GM18951 (cell line): Measurements from ENCODE around the gene SND1.

Source experiments
- POLR2A ChIP-seq: IDR thresholded peaks from 4 replicates; pipeline ENCODE4 v1.6.1; 2011; ENCODE audit warnings: mild to moderate bottlenecking; ENCODE audit not compliant: insufficient read length, insufficient read depth; ENCODE audit errors: extremely low read depth
- in situ Hi-C: fragments of 300-500 bp; cut with MboI; formaldehyde crosslinking; loops from one replicate; pipeline ENCODE4 v1.12.0; 2022; ENCODE audit warnings: low sequenced_read_pairs, mixed read lengths, inconsistent platforms; ENCODE audit not compliant: unreplicated experiment

Gene SND1

DNA sequence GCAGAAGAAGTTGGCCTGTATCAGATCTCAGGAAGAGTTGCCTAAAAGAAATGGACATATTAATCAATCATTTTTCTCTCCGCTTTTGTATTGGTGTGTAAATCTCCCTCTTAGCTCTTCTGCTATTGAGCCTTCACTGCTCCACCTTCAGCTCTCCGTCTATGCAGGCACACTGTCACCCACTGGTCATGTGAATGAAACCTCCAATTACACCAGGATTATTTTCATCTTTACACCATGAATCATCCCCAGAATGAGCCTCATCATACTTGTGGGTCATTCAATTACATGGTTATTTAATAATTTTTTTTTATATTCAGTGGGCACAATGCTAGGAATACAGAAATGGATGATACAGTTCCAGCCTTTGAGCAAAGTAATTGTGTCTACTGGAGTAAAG is 286.6 kb downstream of the SND1 start:
- in situ Hi-C loops = no loop called here
- TF ChIP-seq POLR2A = no peak

- in situ Hi-C loops = no loop called here
- TF ChIP-seq POLR2A = no peak
Measured at GRCh38 chr7:127940381-127941160, 288.6 kb downstream of the SND1 start.

- TF ChIP-seq POLR2A = no peak
- in situ Hi-C loops = no loop called here
Measured at GRCh38 chr7:127941476-127942210, 289.6 kb downstream of the SND1 start.

DNA sequence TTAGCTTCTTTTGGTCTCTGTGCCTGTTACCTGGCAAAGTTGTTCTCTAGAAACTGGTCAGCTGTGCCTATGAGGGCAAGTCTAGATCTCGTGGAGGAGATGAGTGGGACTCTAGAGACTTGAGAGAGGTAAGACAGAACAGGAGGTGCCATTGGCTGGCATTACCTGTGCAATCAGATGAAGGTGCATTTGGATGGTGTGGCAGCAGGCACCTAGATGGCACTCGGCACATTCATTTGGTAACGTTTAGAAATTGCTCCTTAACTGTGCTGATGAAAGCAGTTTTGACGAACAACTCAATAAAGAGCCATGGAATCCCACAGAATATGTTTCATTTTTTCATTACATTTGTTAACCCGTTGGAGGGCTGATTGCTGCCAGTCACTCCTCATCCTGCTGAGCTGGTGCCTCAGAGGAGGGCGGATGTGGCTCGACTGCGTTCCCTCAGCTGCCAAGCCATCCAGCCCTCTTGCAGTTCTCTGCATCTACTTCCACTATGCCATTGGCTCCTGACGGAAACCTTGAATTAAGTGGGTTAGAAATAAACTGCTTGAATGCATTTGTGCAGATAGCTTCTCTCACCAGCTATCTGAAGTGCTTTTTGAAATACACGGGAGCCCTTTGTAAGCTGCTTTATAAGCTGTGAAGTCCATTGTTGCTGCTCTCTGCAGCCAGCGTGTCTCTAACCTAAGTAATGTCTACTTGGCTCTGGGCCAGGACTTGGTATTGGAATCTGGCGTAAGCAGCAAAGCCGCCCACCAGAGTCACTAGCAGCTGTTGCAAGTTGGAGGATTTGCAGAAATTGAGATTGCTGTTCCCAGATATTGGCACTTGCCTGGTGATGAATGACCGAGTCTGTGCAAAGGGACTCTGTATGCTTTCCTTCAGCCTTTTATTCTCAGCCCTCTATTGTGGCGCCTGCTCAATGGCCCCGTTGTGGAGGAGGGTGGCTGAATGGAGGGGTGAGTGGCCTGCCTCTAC is 291.8 kb downstream of the SND1 start:
- in situ Hi-C loops = no loop called here

GRCh38 chr7:127946111-127946510 is 294.1 kb downstream of the SND1 start:
- in situ Hi-C loops = no loop called here
- no peak for TF ChIP-seq POLR2A

More for the DNA sequence above, 291.8 kb downstream of the SND1 start:
- no peak for TF ChIP-seq POLR2A

GRCh38 chr7:127946847-127947246 is 294.9 kb downstream of the SND1 start:
- no peak for TF ChIP-seq POLR2A
- in situ Hi-C loops = no loop called here

- no peak for TF ChIP-seq POLR2A
- in situ Hi-C loops = no loop called here
Measured at GRCh38 chr7:127948312-127948711, 296.3 kb downstream of the SND1 start.

DNA sequence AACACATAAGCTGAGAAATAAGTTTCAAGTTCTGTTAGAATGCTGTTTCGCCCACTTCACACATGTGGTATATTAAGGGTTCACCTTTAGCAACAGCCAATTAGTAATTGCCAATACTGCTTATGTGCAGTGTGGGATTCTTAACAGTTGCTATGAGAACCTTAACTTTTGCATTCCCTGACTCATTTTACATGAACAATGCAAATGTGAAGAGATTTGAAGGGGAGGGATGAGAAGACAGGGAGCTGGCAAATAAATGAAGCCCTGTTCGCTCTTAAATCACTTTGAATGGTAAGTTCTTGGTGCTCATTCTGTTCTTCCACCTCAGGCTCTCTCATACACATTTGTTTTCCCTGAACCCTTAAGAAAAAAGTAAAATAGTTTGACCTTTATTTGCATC is 296.9 kb downstream of the SND1 start:
- TF ChIP-seq POLR2A = no peak
- in situ Hi-C loops = no loop called here

DNA sequence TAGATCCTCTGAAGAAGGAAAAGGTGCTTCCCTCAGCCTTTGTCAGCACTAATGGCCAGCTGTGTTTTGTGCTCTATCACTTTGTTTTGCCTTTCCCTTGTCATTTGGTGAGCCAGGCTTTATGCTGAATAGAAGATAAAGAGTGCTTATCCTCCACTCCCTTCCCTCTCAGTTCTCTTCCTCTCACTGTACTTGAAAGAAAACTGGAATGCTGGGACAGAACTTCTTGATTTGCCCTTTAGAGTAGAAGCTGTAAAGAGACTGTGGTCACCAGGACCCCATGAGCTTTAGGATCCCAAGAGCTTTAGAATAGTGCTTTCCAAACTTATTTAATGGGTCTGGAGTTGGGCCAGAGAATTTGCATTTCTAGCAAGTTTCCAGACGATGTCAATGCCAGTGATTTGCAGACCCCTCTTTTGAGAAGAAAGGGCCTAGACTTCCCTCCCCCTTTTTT is 297.8 kb downstream of the SND1 start:
- in situ Hi-C loops = no loop called here
- TF ChIP-seq POLR2A = no peak

- in situ Hi-C loops = no loop called here
- TF ChIP-seq POLR2A = no peak
Measured at GRCh38 chr7:127950233-127950935, 298.4 kb downstream of the SND1 start.

- no peak for TF ChIP-seq POLR2A
- in situ Hi-C loops = no loop called here
Measured at GRCh38 chr7:127953423-127954356, 301.7 kb downstream of the SND1 start.
